ENCODE results near the gene KRT6A.

The KRT6A gene

GRCh38 chr12:52493172-52493571, at the start of gene KRT6A:
TSS of gene KRT6A (minus strand) at chr12:52493257. CDS start at chr12:52493188, 69 bp downstream.
- H3K27ac ChIP-seq = no peak within 1 kb of the TSS
- TF ChIP-seq ZFX (IDR thresholded peaks at IDR 0.05) (no peak), CTCF (conservative IDR thresholded peaks at IDR 0.05) (no peak)

GRCh38 chr12:52542157-52542556, 49.1 kb upstream of the KRT6A start:
- TF ChIP-seq ZFX (IDR thresholded peaks at IDR 0.05) = no peak
- no peak; the same call in 1 of the 2 replicates for TF ChIP-seq CTCF (conservative IDR thresholded peaks at IDR 0.05)
- no peak overlapping the region for H3K27ac ChIP-seq

GRCh38 chr12:52541709-52542108, 48.7 kb upstream of the KRT6A start:
- TF ChIP-seq CTCF (conservative IDR thresholded peaks at IDR 0.05) (no peak), ZFX (IDR thresholded peaks at IDR 0.05) (no peak)

GRCh38 chr12:52540531-52540930, 47.5 kb upstream of the KRT6A start:
- H3K27ac ChIP-seq = no peak overlapping the region
- no peak for TF ChIP-seq CTCF (conservative IDR thresholded peaks at IDR 0.05)
- no peak for TF ChIP-seq ZFX (IDR thresholded peaks at IDR 0.05)

More at GRCh38 chr12:52541709-52542108, 48.7 kb upstream of the KRT6A start:
- H3K27ac ChIP-seq = no peak overlapping the region

- TF ChIP-seq CTCF (conservative IDR thresholded peaks at IDR 0.05) (no peak), ZFX (IDR thresholded peaks at IDR 0.05) (no peak)
- H3K27ac ChIP-seq = no peak overlapping the region
Measured at GRCh38 chr12:52539821-52540173, 46.7 kb upstream of the KRT6A start.

GRCh38 chr12:52539083-52539820, 46.2 kb upstream of the KRT6A start:
- H3K27ac ChIP-seq = no peak overlapping the region
- TF ChIP-seq CTCF (conservative IDR thresholded peaks at IDR 0.05) (no peak), ZFX (IDR thresholded peaks at IDR 0.05) (no peak)

- H3K27ac ChIP-seq = no peak overlapping the region
- no peak for TF ChIP-seq CTCF (conservative IDR thresholded peaks at IDR 0.05)
Measured at GRCh38 chr12:52537101-52537500, 44.0 kb upstream of the KRT6A start.
